Activated naive CD8-positive, alpha-beta T cell treated with anti-CD3 and anti-CD28 coated beads, Interleukin-2, amount 50 U/mL, for 16 hours (primary cell): ENCODE data around the gene CACNG7.

Experiments used
- DNase-seq: peaks from one replicate; pipeline ENCODE4 v3.0.0-alpha.2; 2020; ENCODE audit warnings: low read depth, low spot score

CACNG7 gene

DNA sequence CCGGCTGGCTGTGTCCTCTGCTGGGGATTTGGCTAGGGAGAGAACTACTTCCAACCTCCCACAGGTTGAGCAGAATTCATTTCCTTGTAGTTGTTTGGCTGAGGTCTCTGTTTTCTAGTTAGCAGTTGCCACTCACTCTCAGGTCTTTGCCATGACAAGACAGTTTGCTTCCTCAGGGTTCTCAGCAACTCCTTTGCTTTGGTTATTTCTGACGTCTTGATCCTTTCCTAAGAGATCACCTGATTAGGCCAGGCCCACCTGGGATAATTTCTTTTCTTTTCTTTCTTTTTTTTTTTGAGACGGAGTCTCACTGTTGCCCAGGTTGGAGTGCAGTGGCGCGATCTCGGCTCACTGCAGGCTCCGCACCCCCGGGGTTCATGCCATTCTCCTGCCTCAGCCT, 44.3 kb downstream of the CACNG7 start:
- no peak for DNase-seq

DNA sequence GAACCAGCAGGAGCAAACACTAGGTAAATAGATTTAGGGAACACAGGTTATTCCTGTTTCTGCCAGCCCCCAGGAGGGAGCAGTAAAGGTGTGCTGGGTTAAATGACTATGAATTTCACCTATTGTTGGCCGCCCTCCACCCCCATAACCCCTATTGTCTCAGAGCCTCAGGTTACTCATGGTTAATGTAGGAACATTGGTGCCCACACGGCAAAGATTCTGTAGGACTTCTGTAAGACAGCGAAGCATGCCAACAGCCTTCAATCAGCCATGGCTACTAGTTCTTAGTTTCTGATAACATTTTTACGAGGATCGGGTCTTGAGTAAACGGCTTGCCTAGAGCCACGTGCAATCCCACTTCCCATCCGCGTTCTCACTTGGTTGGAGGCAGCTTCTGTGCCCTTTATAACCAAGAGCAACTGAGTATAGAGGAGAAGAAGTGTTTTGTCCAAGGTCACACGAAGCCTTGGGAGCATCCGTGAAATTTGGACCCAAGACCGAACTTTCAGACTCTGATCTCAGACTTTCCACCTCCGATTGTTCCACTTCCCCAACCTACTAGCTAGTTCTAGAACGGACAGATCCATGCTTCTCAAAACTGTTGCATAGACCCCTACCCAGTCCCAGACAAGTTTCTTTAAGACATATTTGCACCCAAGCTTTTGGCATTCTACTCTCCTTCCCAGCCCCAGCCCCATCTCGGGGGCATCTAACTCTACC, 48.5 kb downstream of the CACNG7 start:
- DNase-seq: no peak

DNA sequence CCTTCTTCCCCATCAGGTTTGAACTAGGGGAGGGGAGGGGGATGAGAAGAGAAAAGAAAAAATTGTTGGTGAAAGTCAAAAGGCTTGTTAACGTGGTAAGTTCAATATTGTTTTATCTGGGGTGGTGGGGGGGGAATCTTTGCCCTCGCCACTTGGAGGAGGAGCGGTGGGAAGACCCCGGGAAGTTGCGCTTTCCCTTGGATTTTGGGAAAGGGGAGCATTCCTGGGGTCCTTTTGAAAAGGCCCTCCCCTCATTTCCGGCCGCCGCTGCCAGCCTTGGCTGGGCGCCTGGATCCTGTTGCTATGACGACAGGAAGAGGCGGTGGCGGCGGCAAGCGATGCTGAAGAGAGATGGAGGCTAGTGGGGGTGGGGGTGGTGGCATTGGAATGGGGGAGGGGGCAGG, 49.1 kb downstream of the CACNG7 start:
- DNase-seq: no peak

DNA sequence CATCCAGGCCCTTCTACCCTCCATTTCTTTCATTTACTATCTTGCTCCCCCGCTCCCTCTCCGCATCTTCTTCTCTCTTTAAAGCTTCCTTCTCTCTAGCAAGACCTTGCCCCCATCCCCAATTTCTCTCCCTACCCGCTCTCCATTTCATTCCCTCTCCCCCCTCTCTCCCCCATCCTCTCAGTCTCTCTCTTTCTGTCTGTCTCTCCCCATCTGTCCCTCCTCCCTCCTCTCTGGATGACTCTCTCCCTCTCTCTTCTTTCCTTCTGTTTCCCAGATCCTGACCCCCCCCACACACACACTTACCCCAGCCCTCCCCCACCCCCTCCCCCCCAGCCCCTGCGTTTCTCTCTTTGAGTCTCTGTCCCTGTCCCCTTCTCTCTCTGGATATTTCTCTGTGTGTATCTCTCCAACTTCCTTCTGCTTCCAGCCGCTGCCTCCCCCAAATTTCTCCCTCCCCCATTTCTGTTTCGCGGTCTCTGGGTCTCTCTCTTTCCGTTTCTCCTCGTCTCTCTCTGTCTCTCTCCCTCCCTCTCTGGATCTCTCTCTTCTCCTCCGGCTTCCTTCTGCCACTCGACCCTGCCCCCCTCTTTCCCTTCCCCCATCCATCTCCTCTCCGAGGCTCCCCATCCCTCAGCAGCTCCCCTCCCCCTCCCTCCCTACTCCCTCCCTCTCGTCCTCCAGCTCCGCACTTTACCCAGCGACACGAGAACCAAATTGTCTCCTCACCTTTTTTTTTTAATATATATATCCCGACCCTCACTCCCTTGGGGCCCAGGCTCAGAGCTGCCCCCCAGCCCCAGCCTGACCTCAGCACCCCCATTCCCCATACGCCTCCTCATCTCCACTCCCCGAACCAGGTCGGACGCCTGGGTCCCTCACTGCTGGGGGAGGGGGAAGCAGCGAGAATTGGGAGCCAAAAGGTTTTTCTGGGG, 50.0 kb downstream of the CACNG7 start:
- no peak for DNase-seq

DNA sequence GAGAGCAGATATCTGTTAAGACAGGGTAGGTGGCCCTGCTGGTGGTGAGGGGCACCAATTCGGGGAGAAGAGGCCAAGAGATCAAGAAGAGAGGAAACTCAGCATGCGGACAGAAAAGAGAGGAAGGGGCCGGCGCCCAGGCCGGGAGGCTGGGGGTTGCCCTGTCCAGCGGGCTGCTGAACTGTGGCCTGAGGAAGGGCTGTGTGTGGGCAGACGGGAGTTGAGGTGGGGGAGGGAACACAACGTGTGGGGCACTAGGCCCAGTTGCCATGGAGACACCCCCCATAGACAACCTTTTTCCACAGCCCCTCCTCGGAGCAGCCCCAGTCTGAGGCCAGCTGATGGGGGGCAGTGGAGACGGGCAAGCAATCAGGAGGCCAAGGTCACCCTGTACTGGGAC, 51.1 kb downstream of the CACNG7 start:
- DNase-seq: no peak

DNA sequence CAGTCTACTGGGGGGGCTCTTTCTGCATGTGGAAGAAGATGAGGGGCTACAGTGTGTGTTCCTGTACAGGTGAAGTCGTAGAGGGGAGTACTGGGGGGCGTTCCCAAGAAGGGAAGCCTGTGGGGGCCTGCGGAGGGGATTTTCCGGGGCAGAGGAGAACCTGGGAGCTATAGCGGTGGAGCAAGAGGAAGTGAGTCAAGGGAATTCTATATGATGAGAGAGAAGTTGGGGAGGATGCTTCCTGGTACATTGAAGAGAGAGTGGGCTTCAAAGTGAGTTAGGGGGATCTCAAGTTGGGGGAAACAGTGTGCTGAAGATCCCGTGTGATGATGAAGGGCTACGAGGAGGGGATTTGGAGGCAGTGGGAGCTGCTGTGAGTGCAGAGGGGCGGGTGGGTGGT, 51.8 kb downstream of the CACNG7 start:
- DNase-seq: no peak

DNA sequence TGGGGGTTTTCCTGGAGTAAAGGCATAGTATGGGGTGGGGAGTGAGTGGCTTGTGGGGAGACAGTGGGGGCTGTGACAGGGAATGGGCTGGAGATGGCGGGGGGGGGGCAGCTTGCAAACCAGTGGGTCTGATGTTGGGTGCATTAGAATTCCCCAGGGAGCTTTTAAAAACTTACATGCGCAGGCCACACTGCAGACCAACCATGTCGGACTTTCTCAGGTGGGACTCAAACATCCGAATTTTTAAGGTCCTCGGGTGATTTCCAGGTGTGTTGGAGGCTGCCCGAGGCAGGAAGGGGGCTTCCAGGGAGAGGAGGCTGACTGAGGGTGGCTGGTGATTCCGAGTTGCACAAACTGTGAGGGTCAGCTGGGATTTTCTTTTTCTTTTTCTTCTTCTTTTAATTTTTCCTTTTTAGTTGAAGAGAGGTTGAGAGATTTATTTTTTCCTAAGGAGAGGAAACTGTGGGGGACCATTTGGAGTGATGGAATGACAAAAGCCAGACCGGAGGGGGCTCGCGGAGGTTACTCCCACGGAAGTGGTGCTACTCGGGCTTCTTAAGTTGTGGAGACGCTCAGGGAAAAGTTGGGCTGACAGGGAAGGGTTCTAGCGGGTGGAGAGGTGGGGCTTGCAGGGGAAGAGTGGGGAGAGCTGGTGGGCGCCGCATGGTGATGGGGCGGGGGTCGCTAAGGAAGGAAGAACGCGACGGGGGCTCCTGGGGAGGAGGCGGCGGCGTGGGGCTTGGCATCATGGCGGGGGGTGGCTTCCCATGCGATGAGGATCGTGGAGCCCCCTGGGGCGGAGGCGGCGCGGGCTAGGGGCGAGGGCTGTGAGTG, 52.7 kb downstream of the CACNG7 start:
- DNase-seq: no peak

DNA sequence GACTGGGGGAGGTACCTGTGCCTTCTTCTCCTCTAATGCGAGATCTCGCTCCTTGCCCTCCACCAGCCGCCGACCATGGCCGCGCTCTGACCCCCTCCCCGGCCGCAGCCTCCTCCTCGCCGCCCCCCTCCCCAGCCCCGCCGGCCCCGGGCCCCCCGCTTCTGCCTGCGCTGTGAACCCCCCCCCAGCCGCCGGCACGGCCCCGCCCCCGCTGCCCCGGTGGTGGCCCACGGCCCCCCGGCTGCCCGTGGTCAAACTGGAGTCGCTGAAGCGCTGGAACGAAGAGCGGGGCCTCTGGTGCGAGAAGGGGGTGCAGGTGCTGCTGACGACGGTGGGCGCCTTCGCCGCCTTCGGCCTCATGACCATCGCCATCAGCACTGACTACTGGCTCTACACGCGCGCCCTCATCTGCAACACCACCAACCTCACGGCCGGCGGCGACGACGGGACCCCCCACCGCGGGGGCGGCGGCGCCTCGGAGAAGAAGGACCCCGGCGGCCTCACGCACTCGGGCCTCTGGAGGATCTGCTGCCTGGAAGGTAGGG, 53.9 kb downstream of the CACNG7 start, which contains the start of gene CACNG8:
CACNG8 (plus strand) TSS at position 51 of the 545 bp plus-strand sequence.
- DNase-seq: no peak

DNA sequence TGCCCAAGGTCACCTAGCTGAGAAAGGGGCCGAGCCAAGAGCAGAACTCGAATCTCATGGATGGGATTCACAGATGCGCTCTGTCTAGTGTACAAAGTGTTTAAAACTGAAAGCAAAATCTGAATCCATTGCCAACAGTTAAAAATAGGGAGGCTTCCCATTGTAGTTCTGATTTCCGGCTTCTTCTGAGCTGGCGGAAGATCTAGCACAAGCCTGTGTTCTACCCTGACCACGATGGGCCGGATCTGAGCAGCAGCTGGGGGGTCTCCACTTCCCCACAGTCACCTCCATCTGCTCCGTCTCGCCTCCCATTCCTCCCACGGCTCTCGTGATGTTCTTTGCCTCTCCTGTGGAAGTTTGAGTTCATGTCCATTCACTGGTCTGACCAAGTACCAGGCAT, 56.0 kb downstream of the CACNG7 start:
- no peak for DNase-seq

DNA sequence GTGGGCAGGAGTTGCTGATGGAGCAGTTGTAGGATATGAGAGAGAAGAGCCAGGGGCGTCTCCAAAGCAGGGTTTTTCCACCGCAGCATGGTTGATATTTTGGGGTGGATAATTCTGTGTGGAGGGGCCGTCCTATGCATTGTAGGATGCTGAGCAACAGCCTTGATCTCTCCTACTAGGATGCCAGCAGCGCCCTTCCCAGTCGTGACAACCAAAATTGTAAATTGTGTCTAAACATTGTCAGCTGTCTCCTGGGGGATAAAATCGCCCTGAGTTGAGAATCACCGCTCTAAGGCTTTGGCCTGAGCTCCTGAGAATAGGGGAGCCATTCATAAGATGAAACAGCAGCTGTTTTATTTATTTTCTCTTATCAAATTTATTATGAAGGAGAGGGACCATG, 57.9 kb downstream of the CACNG7 start:
- DNase-seq: no peak

DNA sequence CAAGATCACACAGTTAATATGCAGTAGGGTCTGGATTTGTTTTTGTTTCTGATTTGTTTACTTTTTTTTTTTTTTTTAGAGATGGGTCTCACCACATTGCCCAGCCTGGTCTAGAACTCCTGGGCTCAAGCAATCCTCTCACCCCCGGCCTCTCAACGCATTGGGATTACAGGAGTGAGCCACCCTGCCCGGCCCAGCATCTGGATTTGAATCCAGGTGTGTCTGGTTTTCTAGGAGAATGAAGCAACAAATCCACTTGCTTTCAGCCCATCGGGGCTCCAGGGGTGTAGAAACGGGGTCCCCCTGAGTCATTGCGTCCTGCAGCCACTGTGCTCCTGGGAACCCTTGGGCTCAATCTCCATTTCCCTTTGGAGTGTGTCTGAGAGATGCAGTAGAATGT, 60.3 kb downstream of the CACNG7 start:
- no peak for DNase-seq

DNA sequence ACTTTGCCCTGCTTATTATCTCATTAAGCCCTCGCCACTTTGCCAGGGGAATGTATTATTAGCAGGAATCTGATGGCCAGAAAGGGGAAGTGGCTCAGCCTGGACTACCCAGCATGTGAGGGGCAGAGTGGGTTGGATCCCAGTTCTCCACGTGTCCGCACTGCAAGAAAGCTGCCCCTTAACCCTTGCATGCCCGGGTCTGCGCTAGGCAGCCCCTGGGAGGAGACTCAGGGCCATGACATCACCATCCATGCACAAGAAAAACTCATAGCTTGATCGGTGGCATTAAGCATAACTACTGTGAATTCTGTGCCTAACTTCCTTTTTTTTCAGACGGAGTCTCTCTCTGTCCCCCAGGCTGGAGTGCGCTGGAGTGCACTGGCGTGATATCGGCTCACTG, 62.6 kb downstream of the CACNG7 start:
- no peak for DNase-seq

DNA sequence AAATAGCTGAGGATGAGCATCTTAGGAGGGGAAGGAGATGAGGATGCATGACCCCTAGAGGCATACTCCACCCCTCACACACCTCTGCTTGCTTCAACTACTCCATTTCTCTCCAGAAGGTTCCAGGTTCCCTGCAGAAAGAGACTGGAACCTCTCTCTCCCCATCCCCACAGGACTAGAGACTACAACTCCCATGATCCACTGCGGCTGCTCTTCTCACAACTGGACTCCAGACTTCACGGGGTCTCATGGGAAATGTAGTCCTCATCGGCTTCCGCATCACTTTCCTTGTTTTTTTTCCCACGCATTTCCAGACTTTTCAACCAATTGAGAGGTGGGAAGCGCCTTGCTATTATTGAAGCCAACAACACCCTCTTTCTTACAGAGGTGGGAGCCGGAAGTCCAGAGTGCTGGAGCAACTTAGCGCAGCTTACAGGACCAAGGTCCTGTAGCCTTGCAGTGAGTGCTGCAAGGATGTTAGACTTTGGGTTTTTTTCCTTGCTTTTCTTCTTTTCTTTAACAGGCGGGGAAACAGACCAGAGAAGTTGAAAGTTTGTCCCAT, 68.4 kb downstream of the CACNG7 start:
- DNase-seq: peak; percentile 30

DNA sequence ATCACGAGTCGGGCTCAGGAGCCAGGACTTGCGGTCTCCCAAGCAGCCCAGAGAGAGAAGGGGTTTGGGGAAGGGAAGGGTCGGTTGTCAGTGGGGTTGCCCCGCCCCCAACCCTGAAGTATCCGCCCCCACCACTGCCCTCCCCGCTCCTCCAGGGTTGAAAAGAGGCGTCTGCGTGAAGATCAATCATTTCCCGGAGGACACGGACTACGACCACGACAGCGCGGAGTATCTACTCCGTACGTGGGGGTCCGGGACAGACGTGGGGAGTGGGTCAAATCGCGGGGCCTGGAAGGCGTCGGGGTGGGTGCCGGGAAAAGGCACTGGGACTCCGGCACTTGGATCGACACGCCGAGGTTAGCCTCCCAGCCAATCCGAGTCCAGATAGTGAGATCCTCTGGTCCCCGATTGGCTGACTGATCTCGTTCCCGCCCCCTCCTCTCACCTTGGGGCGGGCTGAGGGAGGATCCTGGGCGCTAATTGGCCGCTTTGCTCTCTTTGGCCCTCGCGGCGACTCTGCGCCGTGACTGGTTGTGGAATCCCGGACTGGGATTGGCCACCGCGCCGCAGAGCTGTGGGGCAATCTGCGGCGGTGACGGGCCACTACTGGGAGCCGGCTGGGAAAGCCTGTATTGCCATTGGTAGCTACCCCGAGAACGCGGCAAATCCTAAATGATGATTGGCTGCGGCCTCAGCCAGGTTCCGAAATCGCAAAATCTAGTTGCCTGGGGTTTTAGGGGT, 69.1 kb downstream of the CACNG7 start:
- no peak for DNase-seq

DNA sequence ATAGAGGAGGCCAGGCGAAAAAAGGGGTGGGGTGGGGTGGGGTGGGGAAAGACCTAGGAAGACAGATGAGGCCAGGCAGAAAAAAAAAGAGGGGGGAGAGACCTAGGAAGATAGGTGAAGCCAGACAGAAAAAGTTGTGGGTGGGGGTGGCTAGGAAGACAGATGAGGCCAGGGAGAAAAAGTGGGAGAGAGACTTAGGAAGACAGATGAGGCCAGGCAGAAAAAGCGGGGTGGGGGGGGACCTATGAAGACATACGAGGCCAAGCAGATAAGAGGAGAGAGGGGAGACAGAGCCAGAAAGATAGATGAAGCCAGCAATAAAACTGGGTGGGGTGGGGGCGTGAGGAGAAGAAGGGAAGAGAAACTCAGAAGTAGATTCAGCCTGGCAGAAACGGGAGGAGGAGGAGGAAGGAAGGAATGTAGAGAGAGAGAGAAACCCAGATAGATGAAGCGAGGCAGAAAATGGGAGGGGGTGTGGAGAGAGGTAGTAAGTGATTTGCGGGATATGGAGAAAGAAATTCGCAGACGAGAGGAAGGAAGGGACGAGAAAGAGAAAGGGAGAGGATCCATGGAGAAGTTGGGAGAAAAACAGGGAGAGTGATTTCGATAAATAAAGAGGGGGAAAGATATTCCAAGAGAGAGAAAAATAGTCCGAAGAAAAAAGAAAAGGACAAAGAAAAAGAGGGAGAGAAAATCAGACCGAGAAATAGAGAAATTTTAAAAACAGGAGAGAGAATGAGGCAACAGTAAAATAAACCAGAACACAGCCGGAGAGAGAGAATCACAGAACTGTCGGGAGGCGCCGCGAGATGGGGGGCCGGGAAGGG, 70.1 kb downstream of the CACNG7 start:
- no peak for DNase-seq

DNA sequence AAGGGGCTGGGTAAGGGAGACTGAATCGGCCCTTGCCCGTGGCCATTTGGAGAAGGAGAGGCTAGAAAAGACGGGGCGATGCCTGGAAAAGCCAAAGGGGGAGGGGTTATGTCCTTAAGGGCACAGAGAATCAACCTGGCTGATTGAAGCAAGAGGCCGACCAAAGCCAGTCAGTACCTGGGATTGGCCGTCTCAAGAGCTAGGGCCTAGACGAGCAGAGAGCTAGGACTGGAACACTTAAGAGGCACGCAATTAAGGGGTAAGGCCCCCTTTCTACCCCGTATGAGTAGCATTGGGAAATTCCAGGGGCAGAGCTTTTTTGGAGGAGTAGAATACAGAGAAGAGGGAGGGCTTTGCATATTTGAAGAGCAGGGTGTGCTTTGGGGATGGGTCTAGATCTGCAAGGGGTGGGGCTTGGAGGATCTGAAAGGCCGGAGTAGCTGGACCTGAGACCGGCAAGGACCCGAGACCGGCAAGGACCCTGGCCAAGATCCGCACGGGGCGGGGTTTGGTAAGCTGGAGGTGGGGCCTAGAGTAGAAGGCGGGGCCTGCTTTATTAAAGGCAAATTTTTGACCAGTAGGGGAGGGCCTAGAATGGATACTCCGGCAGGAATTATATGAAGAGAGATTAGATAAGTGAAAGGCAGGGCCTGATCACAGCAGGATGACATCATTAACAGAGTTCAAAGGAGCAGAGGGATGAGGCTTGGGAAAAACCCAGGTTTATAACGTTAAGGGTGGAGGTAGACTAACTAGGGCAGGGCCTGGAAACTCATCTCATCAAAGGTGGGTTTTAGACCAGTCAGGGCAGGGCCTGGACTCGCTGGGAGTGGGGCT, 71.7 kb downstream of the CACNG7 start:
- DNase-seq: no peak

DNA sequence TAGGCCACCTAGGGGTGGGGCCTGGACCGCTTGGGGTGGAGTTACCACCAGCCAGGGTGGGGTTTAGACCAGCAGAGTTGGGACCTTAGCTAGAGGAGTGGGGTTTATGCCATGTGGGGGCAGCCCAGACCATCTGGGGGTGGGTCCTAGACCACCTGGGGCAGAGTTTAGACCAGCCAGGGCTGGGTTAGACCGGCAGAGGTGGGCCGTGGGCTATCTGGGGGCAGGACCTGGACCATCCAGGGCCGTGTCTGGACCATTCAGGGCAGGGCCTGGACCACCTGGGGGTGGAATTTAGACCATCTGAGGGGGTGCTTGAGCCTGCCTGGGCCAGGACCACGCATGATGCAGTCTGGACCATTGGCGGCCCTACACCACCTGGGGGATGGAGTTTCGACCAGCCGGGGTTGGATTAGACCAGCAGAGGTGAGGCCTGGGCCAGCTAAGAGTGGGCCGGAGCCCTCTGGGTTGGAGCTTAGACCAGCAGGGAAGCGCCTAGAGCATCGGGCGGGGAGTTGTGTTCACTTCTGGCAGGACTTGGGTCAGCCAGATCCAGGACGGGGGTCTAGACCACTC, 72.4 kb downstream of the CACNG7 start:
- DNase-seq: no peak

DNA sequence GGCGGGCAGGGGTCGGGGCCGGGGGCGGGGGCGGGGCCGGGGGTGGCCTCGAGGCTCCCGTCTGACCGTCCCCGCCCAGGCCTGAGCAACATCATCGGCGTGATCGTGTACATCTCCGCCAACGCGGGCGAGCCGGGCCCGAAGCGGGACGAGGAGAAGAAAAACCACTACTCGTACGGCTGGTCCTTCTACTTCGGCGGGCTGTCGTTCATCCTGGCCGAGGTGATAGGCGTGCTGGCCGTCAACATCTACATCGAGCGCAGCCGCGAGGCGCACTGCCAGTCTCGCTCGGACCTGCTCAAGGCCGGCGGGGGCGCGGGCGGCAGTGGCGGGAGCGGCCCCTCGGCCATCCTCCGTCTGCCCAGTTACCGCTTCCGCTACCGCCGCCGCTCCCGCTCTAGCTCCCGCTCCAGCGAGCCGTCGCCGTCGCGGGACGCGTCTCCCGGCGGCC, 72.9 kb downstream of the CACNG7 start:
- DNase-seq: no peak
